ENCODE data around the gene PLA2G6.

The PLA2G6 gene

DNA sequence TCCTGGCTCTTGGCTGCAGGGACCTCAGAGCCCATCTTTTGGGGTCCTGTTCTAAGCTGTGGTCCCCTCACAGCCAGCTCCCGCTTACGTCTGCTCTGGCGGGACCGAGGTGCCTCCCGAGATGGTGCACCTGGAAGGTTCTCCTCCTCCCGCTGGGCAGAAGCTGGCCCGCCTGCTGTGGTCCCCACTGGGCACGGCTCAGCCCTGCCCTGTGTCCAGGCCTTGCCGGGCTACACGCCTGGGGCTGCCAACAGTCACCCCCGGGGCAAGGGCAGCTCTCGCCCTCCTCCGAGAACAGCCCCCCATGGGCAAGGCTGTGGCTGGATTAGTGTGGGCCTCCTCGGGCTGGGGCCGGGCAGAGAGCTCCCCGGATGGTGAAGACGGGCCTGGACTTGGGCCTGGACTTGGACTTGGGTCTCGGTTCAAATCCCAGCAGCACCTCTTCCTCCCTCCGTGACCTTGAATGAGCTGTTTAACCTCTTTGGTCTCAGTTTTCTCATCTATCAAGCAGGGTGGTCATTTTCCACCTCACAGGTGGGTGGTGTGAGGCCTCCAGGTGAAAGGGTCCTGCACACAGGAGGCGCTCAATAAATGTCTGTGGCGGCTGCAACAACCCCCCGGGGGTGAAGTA, 72.1 kb downstream of the PLA2G6 start:
- DNase-seq (ENCODE audit: insufficient read length, low spot score): no peak
- no peak for FAIRE-seq
- TF ChIP-seq POLR2AphosphoS5 (IDR thresholded peaks at IDR 0.05; ENCODE audit: low read depth, low read length) (no peak), PAX5 (IDR thresholded peaks at IDR 0.05; ENCODE audit: insufficient read depth, low read length, severe bottlenecking) (no peak), TAF1 (IDR thresholded peaks at IDR 0.05; ENCODE audit: low read depth, low read length) (no peak), POLR2A (IDR thresholded peaks at IDR 0.05; ENCODE audit: low read depth, low read length) (no peak), POU2F2 (IDR thresholded peaks at IDR 0.05; ENCODE audit: low read depth, low read length) (no peak), SPI1 (IDR thresholded peaks at IDR 0.05; ENCODE audit: low read depth, low read length) (no peak)

GRCh38 chr22:38108561-38109319, 72.9 kb downstream of the PLA2G6 start:
- TF ChIP-seq POLR2A (IDR thresholded peaks at IDR 0.05; ENCODE audit: low read depth, low read length): no peak
- TF ChIP-seq TAF1 (IDR thresholded peaks at IDR 0.05; ENCODE audit: low read depth, low read length): no peak
- TF ChIP-seq SPI1 (IDR thresholded peaks at IDR 0.05; ENCODE audit: low read depth, low read length): no peak
- TF ChIP-seq POLR2AphosphoS5 (IDR thresholded peaks at IDR 0.05; ENCODE audit: low read depth, low read length): no peak
- no peak for DNase-seq (ENCODE audit: insufficient read length, low spot score)
- no peak for FAIRE-seq

DNA sequence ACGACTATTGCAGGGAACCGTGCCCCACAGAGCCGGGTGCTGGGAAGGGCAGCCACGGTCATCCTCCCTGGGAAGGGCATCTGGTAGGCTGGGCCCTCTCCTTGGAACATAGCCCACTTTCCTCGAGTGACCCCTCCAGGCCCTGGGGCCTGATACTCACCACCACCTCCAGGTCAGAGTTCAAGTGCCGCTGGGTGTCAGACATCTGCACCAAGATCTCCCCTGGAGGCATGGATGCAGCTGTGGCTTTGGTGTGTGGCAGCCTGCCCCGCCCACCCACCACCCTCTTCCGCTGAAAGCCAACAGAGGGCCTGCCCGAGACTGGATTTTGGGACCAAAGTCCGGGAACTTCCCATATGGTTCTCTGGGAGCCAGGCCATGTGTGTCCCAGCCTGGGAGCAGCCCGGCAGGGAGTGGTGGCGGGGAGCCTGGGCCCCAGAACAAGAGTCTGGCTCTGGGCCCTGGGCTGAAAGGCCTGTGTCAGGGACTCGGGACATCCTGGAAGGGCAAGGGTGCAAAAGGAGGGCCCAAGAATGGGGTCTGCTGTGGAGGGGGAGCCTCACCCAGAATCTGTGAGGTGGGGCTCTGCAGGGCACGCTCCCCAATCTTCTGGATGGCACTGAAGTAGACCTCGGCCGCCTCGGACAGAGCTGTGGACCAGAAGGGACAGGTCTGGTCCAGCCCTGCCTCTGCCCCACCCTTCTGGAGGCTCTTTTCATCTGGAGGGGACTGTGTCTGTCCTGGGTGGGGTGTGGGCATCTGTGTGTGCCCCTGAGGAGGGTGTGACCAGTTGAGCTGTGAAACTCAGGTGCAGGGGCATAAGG, 73.7 kb downstream of the PLA2G6 start:
- DNase-seq (ENCODE audit: insufficient read length, low spot score) (no peak), FAIRE-seq (no peak)
- TF ChIP-seq TAF1 (IDR thresholded peaks at IDR 0.05; ENCODE audit: low read depth, low read length): no peak
- TF ChIP-seq POLR2A (IDR thresholded peaks at IDR 0.05; ENCODE audit: low read depth, low read length): no peak

GRCh38 chr22:38106814-38107578, 74.6 kb downstream of the PLA2G6 start:
- DNase-seq (ENCODE audit: insufficient read length, low spot score) (no peak), FAIRE-seq (no peak)
- TF ChIP-seq SPI1 (IDR thresholded peaks at IDR 0.05; ENCODE audit: low read depth, low read length) (no peak), POU2F2 (IDR thresholded peaks at IDR 0.05; ENCODE audit: low read depth, low read length) (no peak), TAF1 (IDR thresholded peaks at IDR 0.05; ENCODE audit: low read depth, low read length) (no peak), PAX5 (IDR thresholded peaks at IDR 0.05; ENCODE audit: insufficient read depth, low read length, severe bottlenecking) (no peak), POLR2A (IDR thresholded peaks at IDR 0.05; ENCODE audit: low read depth, low read length) (no peak), POLR2AphosphoS5 (IDR thresholded peaks at IDR 0.05; ENCODE audit: low read depth, low read length) (no peak)

DNA sequence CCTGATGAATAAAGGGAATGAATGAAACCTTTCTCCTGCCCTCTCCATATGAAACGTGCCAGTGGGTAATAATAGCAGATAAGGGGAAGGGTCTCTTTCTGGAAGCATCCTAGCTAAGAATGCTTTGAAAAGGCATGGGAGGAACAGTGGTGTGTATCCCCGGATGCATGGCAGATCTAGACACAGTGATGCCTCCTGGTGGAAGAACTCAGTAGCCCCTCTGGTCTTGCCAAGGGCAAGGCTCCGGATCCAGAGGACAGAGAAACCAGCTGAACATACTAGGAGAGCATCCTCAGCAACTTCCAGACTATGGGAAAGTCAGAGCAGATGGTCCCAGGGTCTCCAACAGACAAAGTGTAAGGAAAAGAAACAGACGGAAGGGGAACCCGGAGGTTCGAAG, 77.5 kb downstream of the PLA2G6 start:
- no peak for DNase-seq (ENCODE audit: insufficient read length, low spot score)
- TF ChIP-seq POLR2A (IDR thresholded peaks at IDR 0.05; ENCODE audit: low read depth, low read length): no peak
- TF ChIP-seq POLR2AphosphoS5 (IDR thresholded peaks at IDR 0.05; ENCODE audit: low read depth, low read length): no peak
- TF ChIP-seq PAX5 (IDR thresholded peaks at IDR 0.05; ENCODE audit: insufficient read depth, low read length, severe bottlenecking): no peak
- no peak for TF ChIP-seq POU2F2 (IDR thresholded peaks at IDR 0.05; ENCODE audit: low read depth, low read length)
- no peak for TF ChIP-seq SPI1 (IDR thresholded peaks at IDR 0.05; ENCODE audit: low read depth, low read length)
- TF ChIP-seq TAF1 (IDR thresholded peaks at IDR 0.05; ENCODE audit: low read depth, low read length): no peak
- no peak for FAIRE-seq

DNA sequence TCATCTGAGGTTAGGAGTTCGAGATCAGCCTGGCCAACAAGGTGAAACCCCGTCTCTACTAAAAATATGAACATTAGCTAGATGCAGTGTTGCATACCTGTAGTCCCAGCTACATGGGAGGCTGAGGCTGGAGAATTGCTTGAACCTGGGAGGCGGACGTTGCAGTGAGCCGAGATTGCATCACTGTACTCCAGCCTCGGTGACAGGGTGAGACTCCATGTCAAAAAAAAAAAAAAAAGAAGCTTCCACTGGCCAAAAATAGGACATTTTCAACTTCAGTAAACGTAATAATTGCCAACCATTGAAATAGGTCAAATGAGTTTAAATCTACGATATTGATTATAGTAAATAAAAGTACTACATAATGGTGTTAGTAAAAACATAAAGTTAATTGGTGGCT, 78.0 kb downstream of the PLA2G6 start:
- no peak for DNase-seq (ENCODE audit: insufficient read length, low spot score)
- no peak for FAIRE-seq

DNA sequence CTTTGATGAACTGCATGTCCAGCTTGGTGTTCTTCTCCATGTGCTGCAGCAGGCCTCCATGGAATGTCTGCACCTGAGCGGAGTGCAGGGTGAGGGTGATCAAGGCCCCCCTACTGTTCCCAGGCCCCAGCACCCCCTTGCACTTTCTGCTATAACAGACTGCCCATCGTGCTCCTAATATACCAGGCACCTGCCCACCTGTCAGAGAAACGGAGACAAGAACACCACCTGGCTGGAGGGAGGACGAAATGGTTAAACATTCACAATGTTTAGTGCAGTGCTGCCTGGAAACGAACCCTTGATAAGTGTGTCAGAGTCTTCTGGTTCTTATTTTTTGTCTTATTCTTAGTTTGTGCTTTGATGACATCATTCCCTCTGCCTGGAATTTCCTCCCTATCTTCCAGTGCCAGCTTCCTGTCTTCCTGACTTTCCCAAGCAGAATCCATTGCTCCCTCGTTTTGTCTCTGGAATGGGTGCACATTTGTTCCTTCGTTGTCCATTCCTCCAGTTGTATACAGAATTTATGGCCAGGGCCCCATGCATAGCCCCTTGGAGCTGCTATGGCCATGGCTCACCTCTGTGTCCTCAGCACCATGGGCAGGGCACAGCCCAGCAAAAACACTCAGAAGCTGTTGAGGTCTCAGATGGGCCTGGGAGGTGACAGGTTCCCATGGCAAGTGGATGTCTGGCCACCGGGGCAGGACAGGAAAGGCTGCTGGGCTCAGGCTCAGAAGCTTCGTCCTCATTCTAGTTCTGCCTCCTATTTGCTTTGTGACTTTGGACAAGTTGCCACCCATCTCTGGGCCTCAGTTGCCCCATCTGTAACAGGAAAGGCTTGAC, 83.0 kb downstream of the PLA2G6 start:
- no peak for TF ChIP-seq PAX5 (IDR thresholded peaks at IDR 0.05; ENCODE audit: insufficient read depth, low read length, severe bottlenecking)
- no peak for TF ChIP-seq SPI1 (IDR thresholded peaks at IDR 0.05; ENCODE audit: low read depth, low read length)
- no peak for TF ChIP-seq TAF1 (IDR thresholded peaks at IDR 0.05; ENCODE audit: low read depth, low read length)
- no peak for TF ChIP-seq POLR2AphosphoS5 (IDR thresholded peaks at IDR 0.05; ENCODE audit: low read depth, low read length)
- TF ChIP-seq POU2F2 (IDR thresholded peaks at IDR 0.05; ENCODE audit: low read depth, low read length): no peak
- TF ChIP-seq POLR2A (IDR thresholded peaks at IDR 0.05; ENCODE audit: low read depth, low read length): no peak
- FAIRE-seq: no peak
- DNase-seq (ENCODE audit: insufficient read length, low spot score): no peak

More for the DNA sequence above, 78.0 kb downstream of the PLA2G6 start:
- no peak for TF ChIP-seq SPI1 (IDR thresholded peaks at IDR 0.05; ENCODE audit: low read depth, low read length)
- no peak for TF ChIP-seq POU2F2 (IDR thresholded peaks at IDR 0.05; ENCODE audit: low read depth, low read length)
- TF ChIP-seq POLR2AphosphoS5 (IDR thresholded peaks at IDR 0.05; ENCODE audit: low read depth, low read length): no peak
- no peak for TF ChIP-seq POLR2A (IDR thresholded peaks at IDR 0.05; ENCODE audit: low read depth, low read length)
- no peak for TF ChIP-seq PAX5 (IDR thresholded peaks at IDR 0.05; ENCODE audit: insufficient read depth, low read length, severe bottlenecking)

DNA sequence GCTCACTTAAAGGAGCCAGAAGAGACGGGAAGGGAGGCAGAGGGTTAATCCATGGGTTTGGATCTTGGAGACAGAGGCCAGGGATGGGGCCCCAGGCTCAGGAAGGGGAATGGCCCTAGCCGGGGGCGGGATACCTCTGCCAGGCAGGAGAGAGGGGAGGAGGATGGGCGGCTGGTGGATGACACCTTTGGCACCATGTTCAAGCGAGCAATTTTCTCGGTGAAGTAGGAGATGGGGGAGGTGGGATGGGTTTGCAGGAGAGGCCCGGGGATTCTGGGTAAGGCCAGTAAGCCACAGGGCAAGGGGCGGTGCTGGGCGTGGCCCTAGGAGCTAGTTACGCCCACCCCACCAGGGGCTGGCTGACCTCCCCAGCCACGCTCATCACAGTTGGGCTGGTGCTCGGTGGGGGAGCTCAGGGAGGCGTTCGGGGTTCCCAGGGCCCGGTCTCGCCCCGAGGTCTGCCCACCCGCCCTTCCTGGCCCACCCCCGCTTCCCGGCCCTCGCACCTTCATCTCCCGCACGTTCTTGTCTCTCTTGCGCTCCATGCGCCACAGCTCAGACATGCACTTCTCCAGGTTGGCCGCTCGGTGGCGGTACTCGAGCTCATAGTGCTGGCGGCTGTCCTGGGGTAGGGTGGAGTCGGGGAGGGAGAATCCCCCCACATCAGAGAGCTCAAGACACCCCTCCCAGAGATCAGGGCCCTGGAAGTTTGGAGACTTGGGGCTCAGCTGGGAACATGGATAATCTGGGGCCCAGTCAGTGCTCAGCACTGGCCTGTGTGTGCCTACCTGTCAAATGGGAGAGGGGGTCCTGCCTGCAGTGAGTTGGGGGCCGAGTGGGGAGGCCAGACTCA, 83.8 kb downstream of the PLA2G6 start:
- no peak for FAIRE-seq
- no peak for TF ChIP-seq PAX5 (IDR thresholded peaks at IDR 0.05; ENCODE audit: insufficient read depth, low read length, severe bottlenecking)
- TF ChIP-seq POLR2A (IDR thresholded peaks at IDR 0.05; ENCODE audit: low read depth, low read length): no peak
- no peak for TF ChIP-seq POLR2AphosphoS5 (IDR thresholded peaks at IDR 0.05; ENCODE audit: low read depth, low read length)
- DNase-seq (ENCODE audit: insufficient read length, low spot score): no peak
